Measurements from ENCODE around the gene ADAMTS7. TPM values are rescaled to one million over a fixed set of nuclear protein-coding genes. Genes with fewer than 3 reads are reported as not detected.
A peak's percentile ranks its signal among the peaks of the same experiment; 100 is the strongest.

ADAMTS7 gene
- total and polyA plus RNA-seq, 2 of the 13 experiments (the other 11 are each of a cell fraction or from before 2014, with no cell fraction given): 0.09 to 0.12 TPM

- H3K9me3 ChIP-seq (ENCODE audit: low read length): no peaks in the 10 kb centered on the region
- DNase-seq (ENCODE audit: low spot score) (no peak), ATAC-seq (no peak), FAIRE-seq (no peak)
- no peaks in the 10 kb centered on the region for H4K20me1 ChIP-seq (ENCODE audit: insufficient read depth, low read length)
- no peaks in the 10 kb centered on the region for H3K4me1 ChIP-seq (ENCODE audit: insufficient read depth, low read length)
- no peak overlapping the region for H2AFZ ChIP-seq (ENCODE audit: low read length)
- no peak overlapping the region for H3K4me3 ChIP-seq (replicated peaks in 1 of 3; ENCODE audit: insufficient read depth in 1 of 3, low read depth in 2 of 3, low read length in 3 of 3)
- peaks cover 0 to 4% of the 10 kb centered on the region in 2 experiments; a peak in 1 of 5 replicates for H3K27me3 ChIP-seq (ENCODE audit: control insufficient read depth in 1 of 2, insufficient read depth in 2 of 2, low read length in 2 of 2)
- in situ Hi-C loops (cut with HindIII; ENCODE audit: extremely low pct_ligation_motif_present, low pct_unique_long_range_greater_than_20kb) (no loop called here), intact Hi-C loops (cut with micrococcal nuclease; ENCODE audit: unreplicated experiment) (no loop called here)
- ChIA-PET POLR2A (no interaction called here), CTCF (ENCODE audit: low intra/inter-chr PET ratio, low total read pairs) (no interaction called here)
- H3K36me3 ChIP-seq (replicated peaks in 1 of 2; ENCODE audit: control insufficient read depth in 1 of 2, insufficient read depth in 2 of 2, low read length in 2 of 2): no peaks in the 10 kb centered on the region
- no peak overlapping the region for H3K27ac ChIP-seq (ENCODE audit: extremely low read length, insufficient read depth, low read length)
- BruUV-seq (replicated peaks): no TSS peak
- TF ChIP-seq ZSCAN22 (CRISPR knock-in tag; IDR thresholded peaks at IDR 0.05) (no peak), FOXC1 (CRISPR knock-in tag; IDR thresholded peaks at IDR 0.05; ENCODE audit: borderline replicate concordance) (no peak), AGO2 (optimal IDR thresholded peaks at IDR 0.05; ENCODE audit: low read depth, low read length) (no peak), TFAP4 (IDR thresholded peaks at IDR 0.05; ENCODE audit: borderline replicate concordance, low read depth) (no peak), HDAC1 (CRISPR knock-in tag; IDR thresholded peaks at IDR 0.05) (no peak)
- TF ChIP-seq, protein P1, sequence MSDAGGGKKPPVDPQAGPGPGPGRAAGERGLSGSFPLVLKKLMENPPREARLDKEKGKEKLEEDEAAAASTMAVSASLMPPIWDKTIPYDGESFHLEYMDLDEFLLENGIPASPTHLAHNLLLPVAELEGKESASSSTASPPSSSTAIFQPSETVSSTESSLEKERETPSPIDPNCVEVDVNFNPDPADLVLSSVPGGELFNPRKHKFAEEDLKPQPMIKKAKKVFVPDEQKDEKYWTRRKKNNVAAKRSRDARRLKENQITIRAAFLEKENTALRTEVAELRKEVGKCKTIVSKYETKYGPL (CRISPR knock-in tag; IDR thresholded peaks at IDR 0.05): no peak
- H3K79me2 ChIP-seq (ENCODE audit: insufficient read depth, low read length): no peaks in the 10 kb centered on the region
- no peak overlapping the region for H3K9ac ChIP-seq (ENCODE audit: insufficient read depth, low read depth, low read length)
- 38% methylated on average over 1 of the region's 4 CpGs for WGBS (ENCODE audit: low lambda C conversion rate)
- H3K4me2 ChIP-seq (ENCODE audit: low read depth, low read length): no peak overlapping the region
Measured at GRCh38 chr15:78791357-78791756, 19.9 kb downstream of the ADAMTS7 start.

DNA sequence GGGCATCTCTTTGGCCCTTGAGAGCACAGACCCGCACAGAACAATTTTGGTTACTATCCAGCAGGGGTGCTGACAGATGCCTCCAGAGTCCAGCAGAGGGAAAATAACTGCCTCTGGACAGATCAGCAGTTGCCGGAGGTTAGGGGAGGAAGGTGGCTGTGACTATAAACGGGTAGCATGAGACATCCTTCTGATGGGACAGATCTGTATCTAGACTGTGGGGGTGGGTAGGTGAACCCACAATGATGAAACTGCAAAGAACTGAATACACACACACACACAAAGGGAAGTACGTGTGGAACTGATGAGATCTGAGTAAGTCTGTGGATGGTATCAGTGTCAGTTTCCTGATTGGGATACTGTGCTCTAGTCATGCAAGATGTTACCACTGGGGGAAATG is 21.2 kb downstream of the ADAMTS7 start:
- Histone ChIP-seq H3K9me3 (ENCODE audit: low read length) (no peaks in the 10 kb centered on the region), H3K27ac (ENCODE audit: extremely low read length, insufficient read depth, low read length) (no peak overlapping the region), H3K79me2 (ENCODE audit: insufficient read depth, low read length) (no peaks in the 10 kb centered on the region), H3K4me3 (replicated peaks in 1 of 3; ENCODE audit: insufficient read depth in 1 of 3, low read depth in 2 of 3, low read length in 3 of 3) (no peak overlapping the region), H3K36me3 (replicated peaks in 1 of 2; ENCODE audit: control insufficient read depth in 1 of 2, insufficient read depth in 2 of 2, low read length in 2 of 2) (no peaks in the 10 kb centered on the region), H4K20me1 (ENCODE audit: insufficient read depth, low read length) (no peaks in the 10 kb centered on the region), H3K4me1 (ENCODE audit: insufficient read depth, low read length) (no peaks in the 10 kb centered on the region), H3K9ac (ENCODE audit: insufficient read depth, low read depth, low read length) (no peak overlapping the region), H3K4me2 (ENCODE audit: low read depth, low read length) (no peak overlapping the region), H3K27me3 (ENCODE audit: control insufficient read depth in 1 of 2, insufficient read depth in 2 of 2, low read length in 2 of 2) (peaks cover 0 to 4% of the 10 kb centered on the region in 2 experiments; a peak in 1 of 5 replicates), H2AFZ (ENCODE audit: low read length) (no peak overlapping the region)
- ATAC-seq (peak; percentile 52), FAIRE-seq (no peak), DNase-seq (ENCODE audit: low spot score) (no peak)
- ChIA-PET CTCF (ENCODE audit: low intra/inter-chr PET ratio, low total read pairs) (no interaction called here), POLR2A (no interaction called here)
- BruUV-seq (replicated peaks): no TSS peak
- in situ Hi-C loops (cut with HindIII; ENCODE audit: extremely low pct_ligation_motif_present, low pct_unique_long_range_greater_than_20kb): no loop called here
- intact Hi-C loops (cut with micrococcal nuclease; ENCODE audit: unreplicated experiment): no loop called here
- TF ChIP-seq DBP (CRISPR knock-in tag; IDR thresholded peaks at IDR 0.05; ENCODE audit: not compliant biosample characterization) (no peak), ZNF224 (CRISPR knock-in tag; IDR thresholded peaks at IDR 0.05) (no peak), XRCC5 (optimal IDR thresholded peaks at IDR 0.05; ENCODE audit: low read length) (no peak)
- TF ChIP-seq, protein P2, sequence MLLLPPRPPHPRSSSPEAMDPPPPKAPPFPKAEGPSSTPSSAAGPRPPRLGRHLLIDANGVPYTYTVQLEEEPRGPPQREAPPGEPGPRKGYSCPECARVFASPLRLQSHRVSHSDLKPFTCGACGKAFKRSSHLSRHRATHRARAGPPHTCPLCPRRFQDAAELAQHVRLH (CRISPR knock-in tag; IDR thresholded peaks at IDR 0.05; ENCODE audit: borderline replicate concordance, low read depth): no peak
- 46% methylated on average over 4 of the region's 4 CpGs for WGBS (ENCODE audit: low lambda C conversion rate)
